Mucosa of descending colon (tissue), 3 donors: Measurements from ENCODE around the gene PRRT1. TPM values are rescaled to one million over a fixed set of nuclear protein-coding genes. Genes with fewer than 3 reads are reported as not detected.
A peak's percentile ranks its signal among the peaks of the same experiment; 100 is the strongest.

Experiments
- ATAC-seq: fragments of 200-7000 bp; cut with Tn5 transposase; one replicate; pipeline ENCODE4 v1.9.1; 2020; ENCODE audit warnings: mild to moderate bottlenecking, moderate library complexity
- DNase-seq, 3 donors: peaks; one replicate each; pipeline ENCODE4 v3.0.0-alpha.2; 2020
- H3K36me3 ChIP-seq: fragments of 200-600 bp; one replicate; pipeline ENCODE4 v1.8.0; 2021; ENCODE audit warnings: low read depth, mild to moderate bottlenecking
- H3K4me1 ChIP-seq: fragments of 200-600 bp; one replicate; pipeline ENCODE4 v1.8.0; 2021; ENCODE audit warnings: low read depth, mild to moderate bottlenecking
- H3K4me3 ChIP-seq: fragments of 200-600 bp; one replicate; pipeline ENCODE4 v1.8.0; 2021; ENCODE audit warnings: mild to moderate bottlenecking
- H3K9me3 ChIP-seq: fragments of 200-600 bp; one replicate; pipeline ENCODE4 v1.8.0; 2021; ENCODE audit warnings: mild to moderate bottlenecking
- CTCF ChIP-seq: fragments of 200-600 bp; IDR thresholded peaks from one replicate; pipeline ENCODE4 v1.8.0; 2022; ENCODE audit warnings: antibody characterized with exemption, mild to moderate bottlenecking
- intact Hi-C, 2 donors: fragments of 100-400 bp; cut with DNase I in 1 of 2; cut with micrococcal nuclease in 1 of 2; formaldehyde crosslinking; loops; one replicate each; pipeline versions ENCODE4 v1.11.0 to v1.11.1; 2022; cut with DNase I, micrococcal nuclease
- total RNA-seq, 3 donors: library from RNA; stranded (reverse); fragmentation: NEBNext Ultra II Directional in 2 of 3; extraction: Animal tissue kit (Norgen Biotek cat#: 25700) in 2 of 3; gene quantifications; one replicate each; pipeline versions ENCODE4 v1.2.1 to v1.2.4, GENCODE V29; 2021 to 2023
- donor health status: DM: no; HTN: no; CAD: no; lungs with moderate emphysema.
- donor health status: DM: no; HTN: no; CAD: no.
- donor health status: DM: no; HTN: yes; CAD: no.

Gene PRRT1
- total RNA-seq, 3 donors from 2014 or later, result 0.96 to 6.6 (median 2.0) TPM

DNA sequence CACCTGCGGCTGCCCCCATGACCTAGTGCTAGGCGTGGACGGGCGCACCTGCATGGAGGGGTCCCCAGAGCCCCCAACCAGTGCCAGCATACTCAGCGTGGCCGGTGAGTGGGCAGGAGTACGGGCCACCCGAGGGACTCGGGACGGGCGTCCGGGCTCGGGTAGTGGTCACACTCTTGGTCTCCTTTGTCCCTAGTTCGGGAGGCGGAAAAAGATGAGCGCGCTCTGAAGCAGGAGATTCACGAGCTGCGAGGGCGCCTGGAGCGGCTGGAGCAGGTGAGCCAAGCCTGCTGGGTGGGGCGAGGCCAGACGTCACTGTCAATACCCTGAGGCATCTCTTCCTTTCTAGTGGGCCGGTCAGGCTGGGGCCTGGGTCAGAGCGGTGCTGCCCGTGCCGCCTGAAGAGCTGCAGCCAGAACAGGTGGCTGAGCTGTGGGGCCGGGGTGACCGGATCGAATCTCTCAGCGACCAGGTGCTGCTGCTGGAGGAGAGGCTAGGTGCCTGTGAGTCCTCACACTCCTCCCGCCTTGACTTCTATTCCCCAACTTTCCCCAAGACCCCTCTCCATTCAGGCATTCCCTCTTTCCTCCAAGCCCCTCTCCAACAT is 15.5 kb upstream of the PRRT1 start:
- no peak for TF ChIP-seq CTCF
- Histone ChIP-seq H3K36me3 (no peaks in the 10 kb centered on the region), H3K9me3 (no peaks in the 10 kb centered on the region), H3K4me1 (no peaks in the 10 kb centered on the region), H3K4me3 (no peak overlapping the region)
- DNase-seq (peak in 2 of 3 donors; percentile 29 to 49), ATAC-seq (no peak)
- intact Hi-C loops, result no loop called here

DNA sequence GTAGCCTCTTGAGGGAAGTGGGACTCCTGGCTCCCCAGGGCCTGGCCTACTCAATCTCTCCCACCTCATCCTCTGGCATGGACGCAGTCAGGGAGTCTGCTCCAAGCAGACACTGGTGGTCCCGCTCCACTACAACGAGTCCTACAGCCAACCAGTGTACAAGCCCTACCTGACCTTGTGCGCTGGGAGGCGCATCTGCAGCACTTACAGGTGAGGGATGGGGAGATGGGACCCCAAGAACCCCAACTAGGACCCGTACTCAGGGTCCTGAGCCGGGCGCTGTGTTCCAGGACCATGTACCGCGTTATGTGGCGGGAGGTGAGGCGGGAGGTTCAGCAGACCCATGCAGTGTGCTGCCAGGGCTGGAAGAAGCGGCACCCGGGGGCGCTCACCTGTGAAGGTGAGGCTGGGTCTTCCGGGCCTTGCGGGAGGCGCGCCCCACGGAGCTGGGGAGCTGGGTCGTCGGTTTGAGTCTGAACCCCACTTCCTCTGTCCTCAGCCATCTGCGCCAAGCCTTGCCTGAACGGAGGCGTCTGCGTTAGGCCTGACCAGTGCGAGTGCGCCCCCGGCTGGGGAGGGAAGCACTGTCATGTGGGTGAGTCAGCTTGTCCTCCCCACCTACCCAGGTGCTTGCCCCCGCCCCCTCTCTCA is 14.8 kb upstream of the PRRT1 start:
- H3K9me3 ChIP-seq, result no peaks in the 10 kb centered on the region
- no peaks in the 10 kb centered on the region for H3K4me1 ChIP-seq
- ATAC-seq, result no peak
- no peak overlapping the region for H3K4me3 ChIP-seq
- no peak for TF ChIP-seq CTCF
- intact Hi-C loops, result no loop called here
- peak in 2 of 3 donors; percentile 34 to 57 for DNase-seq
- no peaks in the 10 kb centered on the region for H3K36me3 ChIP-seq

DNA sequence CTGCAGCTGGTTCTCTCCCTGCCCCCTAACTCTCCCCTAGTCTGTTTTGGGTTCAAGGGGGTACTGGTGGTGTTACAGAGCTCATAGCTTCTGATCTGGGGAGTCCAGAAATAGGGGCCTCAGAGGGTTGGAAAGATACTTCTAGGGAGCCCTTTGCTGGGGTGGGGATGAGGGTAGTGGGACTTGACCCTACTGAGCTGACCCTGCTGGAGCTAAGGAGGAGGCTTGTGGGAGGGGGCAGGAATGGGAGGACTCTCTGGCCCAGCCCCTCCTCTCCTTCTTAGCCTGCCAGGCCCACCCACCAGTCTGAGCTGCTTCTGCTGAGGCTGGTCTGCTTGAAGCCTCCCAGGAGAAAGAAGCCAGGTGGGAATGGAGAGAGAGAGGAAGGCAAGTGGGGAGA is 12.6 kb upstream of the PRRT1 start, which contains the start of gene EGFL8:
EGFL8 (plus strand) TSS at position 301 of the 400 bp plus-strand sequence. CDS start 1,571 bp downstream, outside the sequence.
- DNase-seq (no peak), ATAC-seq (no peak)
- Histone ChIP-seq H3K9me3 (no peaks in the 10 kb centered on the region), H3K4me3 (no peak within 1 kb of the TSS), H3K4me1 (no peaks in the 10 kb centered on the region), H3K36me3 (no peaks in the 10 kb centered on the region)
- TF ChIP-seq CTCF, result no peak
- intact Hi-C loops, result no loop called here

- Histone ChIP-seq H3K9me3 (no peaks in the 10 kb centered on the region), H3K36me3 (no peaks in the 10 kb centered on the region), H3K4me1 (no peaks in the 10 kb centered on the region), H3K4me3 (no peak overlapping the region)
- ATAC-seq, result no peak
- intact Hi-C loops, result no loop called here
- DNase-seq, result no peak
- TF ChIP-seq CTCF, result no peak
Measured at GRCh38 chr6:32163559-32164258, 12.0 kb upstream of the PRRT1 start.

DNA sequence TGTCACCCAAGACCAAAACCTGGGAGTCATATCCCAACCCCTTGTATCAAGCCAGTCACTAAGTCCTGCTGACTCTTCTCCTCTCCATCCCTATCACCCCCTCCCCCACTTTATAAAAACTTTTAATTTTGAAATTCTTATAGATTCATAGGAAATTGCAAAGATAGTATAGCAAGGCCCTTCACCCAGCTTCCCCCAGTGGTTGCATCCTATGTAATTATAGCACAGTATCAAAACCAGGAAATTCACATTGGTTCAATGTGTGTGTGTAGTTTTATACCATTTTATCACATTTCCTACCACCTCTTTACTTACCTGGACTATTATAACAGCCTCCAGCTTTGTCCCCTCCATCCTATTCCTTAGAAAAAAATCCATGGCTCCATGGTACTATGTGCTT is 6.3 kb upstream of the PRRT1 start:
- DNase-seq, result no peak
- TF ChIP-seq CTCF, result no peak
- no peak for ATAC-seq
- peaks cover 22% of the 10 kb centered on the region for H3K4me1 ChIP-seq
- H3K4me3 ChIP-seq, result no peak overlapping the region
- H3K9me3 ChIP-seq, result no peaks in the 10 kb centered on the region
- H3K36me3 ChIP-seq, result no peaks in the 10 kb centered on the region
- intact Hi-C loops, result no loop called here
